ENCODE measurements around the gene MINAR2. TPM values are rescaled to one million over a fixed set of nuclear protein-coding genes. Genes with fewer than 3 reads are reported as not detected.

MINAR2 gene
- total RNA-seq, 1 donor: not detected

DNA sequence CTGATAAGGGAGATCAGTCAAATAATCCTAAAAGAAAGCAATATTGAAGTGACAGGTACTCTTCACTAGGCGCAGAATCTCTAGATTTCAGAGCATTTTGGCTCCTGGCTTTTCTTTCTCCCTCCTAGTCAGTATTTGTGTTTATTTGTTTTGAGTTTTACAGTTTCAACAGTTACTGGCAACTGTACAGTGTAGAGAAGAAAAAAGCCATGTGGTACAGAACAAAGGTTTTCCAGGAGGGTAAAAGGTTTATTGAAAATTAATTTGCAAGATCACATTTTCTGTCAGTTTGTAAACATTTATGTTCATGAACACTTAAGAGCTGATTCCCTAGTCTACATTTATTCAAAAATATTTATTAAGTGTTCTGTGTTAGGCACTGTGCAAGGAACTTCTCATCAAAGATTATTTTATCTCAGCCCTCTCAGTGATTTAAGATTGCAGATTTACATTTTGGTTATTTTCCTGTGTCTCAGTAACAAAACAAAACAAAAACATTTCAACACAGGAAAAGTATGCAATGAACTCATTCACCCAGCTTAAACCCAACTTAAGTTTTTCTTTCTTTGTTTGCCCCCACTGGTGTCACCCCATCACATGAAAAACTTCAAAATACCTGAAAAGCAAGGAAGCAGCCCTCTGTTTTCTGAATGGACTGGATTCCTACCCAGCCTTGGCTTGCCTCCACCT, 12.9 kb downstream of the MINAR2 start:
- Histone ChIP-seq H3K4me1 (ENCODE audit: insufficient read depth, low read length) (no peaks in the 10 kb centered on the region), H3K4me3 (ENCODE audit: low read length) (no peak overlapping the region), H3K27me3 (ENCODE audit: insufficient read depth, low read length) (no peaks in the 10 kb centered on the region), H3K9me3 (ENCODE audit: low read depth, low read length) (no peaks in the 10 kb centered on the region)

DNA sequence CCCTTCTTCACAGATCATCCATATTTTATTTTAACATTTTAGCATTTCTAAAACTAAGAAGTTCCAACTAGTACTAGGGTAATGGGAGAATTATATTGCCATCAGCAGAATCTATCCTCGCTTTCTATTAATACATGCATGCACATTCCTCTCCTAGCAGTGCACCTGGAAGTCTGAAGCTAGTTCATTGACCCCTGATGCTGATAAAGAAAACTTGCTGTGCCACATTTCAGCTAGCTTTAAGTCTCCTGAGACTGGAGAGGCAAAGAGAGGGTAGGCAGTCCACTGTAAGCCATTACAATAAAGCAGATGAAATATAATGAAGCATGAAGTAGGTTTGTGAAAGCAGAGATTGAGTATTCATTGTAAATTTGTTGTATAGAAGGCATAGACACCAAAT, 15.8 kb downstream of the MINAR2 start:
- H3K4me1 ChIP-seq (ENCODE audit: insufficient read depth, low read length): no peaks in the 10 kb centered on the region
- H3K27me3 ChIP-seq (ENCODE audit: insufficient read depth, low read length): no peaks in the 10 kb centered on the region
- H3K9me3 ChIP-seq (ENCODE audit: low read depth, low read length): no peaks in the 10 kb centered on the region
- H3K4me3 ChIP-seq (ENCODE audit: low read length): no peak overlapping the region

DNA sequence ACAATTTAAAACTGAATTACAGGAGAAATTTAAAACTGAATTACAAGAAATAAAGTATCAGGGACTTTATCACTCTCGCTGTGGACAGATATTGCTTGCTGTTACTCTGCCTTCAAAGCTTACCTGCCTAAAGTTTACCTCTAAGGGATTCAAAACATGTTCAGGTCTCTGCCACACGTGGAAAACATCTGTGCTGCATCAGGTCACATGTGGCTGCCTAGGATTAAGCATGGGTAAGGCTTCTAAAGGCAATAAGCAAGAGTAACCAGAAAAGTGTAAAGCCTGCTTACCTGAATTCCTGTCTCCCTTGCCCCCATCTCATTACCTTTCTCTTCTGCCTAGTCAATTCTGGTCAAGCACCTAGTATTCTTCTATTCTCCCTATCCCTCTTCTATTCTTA, 18.9 kb downstream of the MINAR2 start:
- Histone ChIP-seq H3K9me3 (ENCODE audit: low read depth, low read length) (no peaks in the 10 kb centered on the region), H3K27me3 (ENCODE audit: insufficient read depth, low read length) (no peaks in the 10 kb centered on the region), H3K4me3 (ENCODE audit: low read length) (no peak overlapping the region)

DNA sequence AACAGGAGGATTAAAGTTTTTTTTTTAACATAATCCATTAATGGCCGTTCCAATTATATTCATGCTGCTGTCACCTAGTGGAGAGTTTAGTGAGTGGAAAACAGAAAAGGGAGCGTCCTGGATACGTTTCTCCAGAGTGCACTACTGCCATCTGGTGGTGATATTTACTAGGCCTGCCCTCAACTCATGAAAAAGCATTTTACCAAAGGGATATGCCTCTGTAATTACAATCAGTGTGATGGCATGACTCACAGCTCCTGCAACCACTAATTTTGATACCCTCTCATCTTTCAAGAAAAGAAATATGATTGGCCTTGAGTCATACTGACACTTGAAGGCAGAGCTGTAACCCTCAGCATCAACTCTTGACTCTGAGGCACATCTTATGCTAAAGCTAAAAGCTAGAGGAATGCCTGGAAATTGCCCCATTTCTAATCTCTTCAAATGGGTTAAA, 20.1 kb downstream of the MINAR2 start:
- no peaks in the 10 kb centered on the region for H3K4me1 ChIP-seq (ENCODE audit: insufficient read depth, low read length)
- H3K4me3 ChIP-seq (ENCODE audit: low read length): no peak overlapping the region
- no peaks in the 10 kb centered on the region for H3K9me3 ChIP-seq (ENCODE audit: low read depth, low read length)
- H3K27me3 ChIP-seq (ENCODE audit: insufficient read depth, low read length): no peaks in the 10 kb centered on the region

More for the DNA sequence above, 18.9 kb downstream of the MINAR2 start:
- H3K4me1 ChIP-seq (ENCODE audit: insufficient read depth, low read length): no peaks in the 10 kb centered on the region

DNA sequence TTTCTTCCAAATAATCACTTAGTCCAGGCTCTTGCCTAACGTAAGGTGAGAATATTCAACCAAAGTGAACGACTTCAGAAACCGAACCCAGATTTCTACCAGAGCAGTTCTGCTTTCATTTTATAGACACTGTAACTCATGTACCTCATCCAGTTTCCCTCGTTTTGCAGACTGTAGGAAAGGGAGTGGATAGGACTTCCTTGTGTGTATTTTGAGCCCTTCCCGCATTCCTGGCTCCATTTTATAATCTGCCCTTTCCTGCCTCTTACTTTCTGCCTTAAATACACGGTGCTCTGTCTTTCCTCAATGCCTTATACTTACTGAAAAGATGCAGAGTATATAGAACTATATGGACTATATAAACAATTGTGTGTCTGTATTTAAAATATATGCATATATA, 20.8 kb downstream of the MINAR2 start:
- no peak overlapping the region for H3K4me3 ChIP-seq (ENCODE audit: low read length)
- no peaks in the 10 kb centered on the region for H3K9me3 ChIP-seq (ENCODE audit: low read depth, low read length)
- no peaks in the 10 kb centered on the region for H3K4me1 ChIP-seq (ENCODE audit: insufficient read depth, low read length)
- H3K27me3 ChIP-seq (ENCODE audit: insufficient read depth, low read length): no peaks in the 10 kb centered on the region

DNA sequence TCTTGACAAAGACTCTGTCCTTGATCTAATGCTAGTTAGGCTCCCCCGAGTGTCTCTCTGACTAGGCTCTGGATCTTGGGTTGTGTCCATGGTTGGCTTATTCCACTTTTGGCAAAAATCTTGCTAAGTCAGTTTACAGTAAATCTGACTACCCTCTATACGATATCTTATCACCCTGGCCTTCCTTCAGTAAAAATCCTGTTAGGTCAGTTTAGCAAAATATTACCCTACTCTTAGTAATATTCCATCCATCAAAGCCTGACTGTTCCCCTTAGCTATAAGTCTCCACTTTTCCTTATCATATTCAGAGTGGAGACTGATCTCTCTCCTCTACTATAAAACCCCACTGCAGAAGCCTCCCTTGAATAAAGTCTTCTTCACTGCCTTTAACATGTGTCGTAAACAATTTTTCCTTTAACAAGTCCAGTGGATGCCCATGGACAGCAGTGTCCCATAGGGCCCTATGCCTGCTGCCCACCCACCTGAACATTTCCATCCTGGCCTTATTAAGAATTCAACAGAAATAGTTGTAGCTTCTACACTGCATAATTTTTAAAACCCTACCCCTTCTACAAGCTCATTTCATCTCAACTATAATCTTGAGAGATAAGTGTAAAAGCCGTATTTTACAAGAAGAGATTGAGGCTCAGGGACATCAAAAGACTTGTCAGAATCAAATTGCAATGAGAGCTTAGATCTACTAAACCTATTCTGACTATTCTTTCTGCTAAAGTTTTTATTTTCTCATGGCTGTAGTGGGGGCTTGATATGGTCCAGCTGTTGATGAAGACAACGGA, 22.3 kb downstream of the MINAR2 start:
- Histone ChIP-seq H3K27me3 (ENCODE audit: insufficient read depth, low read length) (no peaks in the 10 kb centered on the region), H3K4me3 (ENCODE audit: low read length) (no peak overlapping the region), H3K4me1 (ENCODE audit: insufficient read depth, low read length) (no peaks in the 10 kb centered on the region), H3K9me3 (ENCODE audit: low read depth, low read length) (no peaks in the 10 kb centered on the region)

DNA sequence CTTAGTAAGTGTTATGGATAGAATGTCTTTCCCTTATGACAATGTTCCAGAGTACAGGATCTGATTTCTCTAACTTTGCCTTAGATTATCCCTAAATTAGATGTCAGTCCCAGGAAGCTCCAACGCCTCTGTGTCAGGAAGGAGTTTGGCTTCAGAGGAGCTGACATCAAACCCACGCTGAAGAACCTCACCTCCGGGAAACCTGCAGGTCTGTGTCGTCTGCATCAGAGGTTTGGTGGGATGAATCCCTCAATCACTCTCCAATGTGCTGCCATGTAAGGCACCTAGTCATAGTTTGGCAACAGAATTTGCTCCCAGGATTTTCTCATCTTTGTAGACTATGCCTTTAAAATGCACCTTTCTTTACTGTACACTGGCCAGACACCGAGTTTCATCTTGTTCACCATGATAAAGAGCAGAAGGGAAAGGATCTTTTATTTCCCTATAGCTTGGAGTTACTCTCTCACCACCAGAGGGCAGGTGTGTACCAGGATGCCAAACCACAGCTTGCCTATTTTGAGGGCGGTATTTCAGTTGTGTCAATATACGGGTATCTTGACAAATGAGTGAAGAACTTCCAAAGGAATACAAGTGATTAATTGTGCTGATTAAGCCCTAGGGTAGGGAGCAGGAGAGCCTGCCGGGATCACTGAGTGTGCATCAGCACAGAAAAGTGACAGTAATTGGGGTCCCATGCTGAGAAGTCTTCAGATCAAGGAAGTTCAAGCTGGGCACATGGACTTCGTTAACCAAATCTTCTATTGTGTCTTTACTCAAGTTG, 23.4 kb downstream of the MINAR2 start:
- H3K27me3 ChIP-seq (ENCODE audit: insufficient read depth, low read length): no peaks in the 10 kb centered on the region
- no peak overlapping the region for H3K4me3 ChIP-seq (ENCODE audit: low read length)
- no peaks in the 10 kb centered on the region for H3K9me3 ChIP-seq (ENCODE audit: low read depth, low read length)
- H3K4me1 ChIP-seq (ENCODE audit: insufficient read depth, low read length): no peaks in the 10 kb centered on the region

DNA sequence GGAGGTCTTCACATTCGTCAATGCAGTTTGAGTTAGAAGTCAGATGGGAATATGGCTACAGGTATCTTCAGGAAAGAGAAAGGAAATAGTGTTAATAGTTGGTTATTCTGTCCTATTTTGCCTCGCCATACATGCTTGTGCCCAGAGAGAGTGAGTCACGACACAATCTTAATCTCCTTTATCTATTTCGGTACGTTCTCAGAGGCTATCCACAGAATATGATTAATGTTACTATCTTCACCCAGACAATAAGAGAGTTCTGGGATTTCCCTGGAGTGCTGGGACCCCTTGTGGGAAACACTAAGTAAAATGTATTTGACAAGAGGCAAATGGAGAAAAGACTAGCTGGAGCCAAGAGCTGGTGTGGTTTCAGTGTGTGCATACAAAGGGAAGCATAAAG, 25.5 kb downstream of the MINAR2 start:
- no peaks in the 10 kb centered on the region for H3K4me1 ChIP-seq (ENCODE audit: insufficient read depth, low read length)
- H3K4me3 ChIP-seq (ENCODE audit: low read length): no peak overlapping the region
- no peaks in the 10 kb centered on the region for H3K27me3 ChIP-seq (ENCODE audit: insufficient read depth, low read length)
- no peaks in the 10 kb centered on the region for H3K9me3 ChIP-seq (ENCODE audit: low read depth, low read length)

DNA sequence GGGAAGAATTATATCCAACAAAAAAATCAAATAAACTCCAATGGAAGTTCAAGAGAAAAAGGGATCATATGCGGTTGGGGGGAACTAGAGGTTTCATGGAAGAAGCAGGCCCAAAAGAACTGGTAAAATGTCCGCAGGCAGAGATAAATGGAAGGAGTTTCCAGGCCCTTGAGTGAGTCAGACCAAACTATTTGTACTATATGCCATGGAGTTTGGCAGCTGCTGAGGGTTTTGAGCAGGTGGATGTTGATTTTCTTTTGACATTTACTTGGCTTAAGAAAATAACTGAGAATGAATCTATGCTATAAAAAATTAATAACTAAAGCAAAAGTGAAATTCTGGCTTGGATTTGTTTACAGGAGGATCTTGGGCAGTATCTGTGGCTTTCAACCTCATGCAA, 33.7 kb downstream of the MINAR2 start:
- no peaks in the 10 kb centered on the region for H3K9me3 ChIP-seq (ENCODE audit: low read depth, low read length)
- no peaks in the 10 kb centered on the region for H3K27me3 ChIP-seq (ENCODE audit: insufficient read depth, low read length)
- no peaks in the 10 kb centered on the region for H3K4me1 ChIP-seq (ENCODE audit: insufficient read depth, low read length)
- H3K4me3 ChIP-seq (ENCODE audit: low read length): no peak overlapping the region

DNA sequence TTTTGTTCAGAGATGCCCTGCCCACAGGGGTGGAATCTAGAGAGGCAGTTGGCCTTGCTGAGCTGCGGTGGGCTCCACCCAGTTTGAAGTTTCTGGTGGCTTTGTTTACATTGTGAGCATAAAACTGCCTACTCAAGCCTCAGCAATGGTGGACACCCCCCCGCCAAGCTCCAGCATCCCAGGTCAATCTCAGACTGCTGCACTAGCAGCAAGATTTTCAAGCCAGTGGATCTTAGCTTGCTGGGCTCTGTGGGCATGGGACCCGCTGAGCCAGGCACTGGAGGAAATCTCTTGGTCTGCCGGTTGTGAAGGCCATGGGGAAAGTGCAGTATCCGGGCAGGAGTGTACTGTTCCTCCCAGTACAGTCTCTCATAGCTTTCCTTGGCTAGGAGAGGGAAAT, 55.5 kb downstream of the MINAR2 start:
- Histone ChIP-seq H3K4me3 (ENCODE audit: low read length) (no peak overlapping the region), H3K4me1 (ENCODE audit: insufficient read depth, low read length) (no peaks in the 10 kb centered on the region), H3K27me3 (ENCODE audit: insufficient read depth, low read length) (no peaks in the 10 kb centered on the region), H3K9me3 (ENCODE audit: low read depth, low read length) (no peaks in the 10 kb centered on the region)

DNA sequence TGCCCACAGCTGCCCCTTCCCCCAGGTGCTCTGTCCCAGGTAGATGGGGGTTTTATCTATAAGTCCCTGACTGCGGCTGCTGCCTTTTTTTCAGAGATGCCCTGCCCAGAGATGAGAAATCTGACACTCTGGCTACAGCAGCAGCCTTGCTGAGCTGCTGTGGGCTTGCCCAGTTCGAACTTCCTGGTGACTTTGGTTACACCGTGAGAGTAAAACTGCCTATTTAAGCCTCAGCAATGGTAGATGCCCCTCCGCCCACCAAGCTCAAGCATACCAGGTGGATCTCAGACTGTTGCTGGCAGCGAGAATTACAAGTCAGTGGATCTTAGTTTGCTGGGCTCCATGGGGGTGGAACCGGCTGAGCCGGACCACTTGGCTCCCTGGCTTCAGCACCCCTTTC, 56.8 kb downstream of the MINAR2 start:
- no peaks in the 10 kb centered on the region for H3K27me3 ChIP-seq (ENCODE audit: insufficient read depth, low read length)
- H3K4me1 ChIP-seq (ENCODE audit: insufficient read depth, low read length): no peaks in the 10 kb centered on the region
- no peak overlapping the region for H3K4me3 ChIP-seq (ENCODE audit: low read length)
- H3K9me3 ChIP-seq (ENCODE audit: low read depth, low read length): no peaks in the 10 kb centered on the region

DNA sequence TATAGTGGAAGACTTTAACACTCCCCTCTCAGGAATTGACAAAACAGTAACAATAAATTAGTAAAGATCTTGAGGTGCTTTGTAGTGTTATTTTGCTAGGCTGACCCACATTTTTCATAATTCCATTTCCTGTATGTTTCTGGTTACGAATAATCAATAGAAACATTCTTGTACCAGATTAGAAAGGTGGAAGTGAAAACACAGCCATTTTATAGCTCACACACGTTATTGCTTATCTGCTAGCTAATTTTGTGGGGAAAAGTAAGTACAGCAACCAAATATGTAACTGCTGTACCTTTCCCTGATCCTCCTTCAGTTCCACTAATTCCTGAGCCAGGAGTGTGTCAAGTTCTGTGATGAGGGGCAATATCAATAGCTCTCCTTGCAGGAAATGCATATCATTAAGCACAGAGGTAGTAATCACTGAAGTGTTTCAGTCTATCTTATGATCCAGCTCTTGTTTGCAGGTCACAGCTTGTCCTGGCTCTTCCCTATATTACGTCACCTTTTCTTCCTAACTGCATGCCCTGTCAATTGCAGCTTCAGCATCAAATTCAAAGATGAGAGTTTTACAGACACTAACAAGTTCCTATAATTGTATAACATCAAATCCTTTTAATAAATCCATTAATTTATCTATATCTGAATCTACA, 59.4 kb downstream of the MINAR2 start:
- Histone ChIP-seq H3K9me3 (ENCODE audit: low read depth, low read length) (no peaks in the 10 kb centered on the region), H3K27me3 (ENCODE audit: insufficient read depth, low read length) (no peaks in the 10 kb centered on the region), H3K4me3 (ENCODE audit: low read length) (no peak overlapping the region), H3K4me1 (ENCODE audit: insufficient read depth, low read length) (no peaks in the 10 kb centered on the region)

Measured in mononuclear cell (primary cell).